GM19372 (cell line): ENCODE results near the gene SHROOM2.
"Not testable (repeated sequence)": the region's sequence is repeated elsewhere in the genome, so short reads cannot be mapped to it uniquely, and the experiment has no call there.

ENCODE experiments used
- ATAC-seq: cut with Tn5 transposase; IDR thresholded peaks from one replicate; pipeline ENCODE4 v1.9.1; 2021; ENCODE audit warnings: mild to moderate bottlenecking, low read depth, moderate library complexity; ENCODE audit not compliant: unreplicated experiment

SHROOM2 gene, protein sequence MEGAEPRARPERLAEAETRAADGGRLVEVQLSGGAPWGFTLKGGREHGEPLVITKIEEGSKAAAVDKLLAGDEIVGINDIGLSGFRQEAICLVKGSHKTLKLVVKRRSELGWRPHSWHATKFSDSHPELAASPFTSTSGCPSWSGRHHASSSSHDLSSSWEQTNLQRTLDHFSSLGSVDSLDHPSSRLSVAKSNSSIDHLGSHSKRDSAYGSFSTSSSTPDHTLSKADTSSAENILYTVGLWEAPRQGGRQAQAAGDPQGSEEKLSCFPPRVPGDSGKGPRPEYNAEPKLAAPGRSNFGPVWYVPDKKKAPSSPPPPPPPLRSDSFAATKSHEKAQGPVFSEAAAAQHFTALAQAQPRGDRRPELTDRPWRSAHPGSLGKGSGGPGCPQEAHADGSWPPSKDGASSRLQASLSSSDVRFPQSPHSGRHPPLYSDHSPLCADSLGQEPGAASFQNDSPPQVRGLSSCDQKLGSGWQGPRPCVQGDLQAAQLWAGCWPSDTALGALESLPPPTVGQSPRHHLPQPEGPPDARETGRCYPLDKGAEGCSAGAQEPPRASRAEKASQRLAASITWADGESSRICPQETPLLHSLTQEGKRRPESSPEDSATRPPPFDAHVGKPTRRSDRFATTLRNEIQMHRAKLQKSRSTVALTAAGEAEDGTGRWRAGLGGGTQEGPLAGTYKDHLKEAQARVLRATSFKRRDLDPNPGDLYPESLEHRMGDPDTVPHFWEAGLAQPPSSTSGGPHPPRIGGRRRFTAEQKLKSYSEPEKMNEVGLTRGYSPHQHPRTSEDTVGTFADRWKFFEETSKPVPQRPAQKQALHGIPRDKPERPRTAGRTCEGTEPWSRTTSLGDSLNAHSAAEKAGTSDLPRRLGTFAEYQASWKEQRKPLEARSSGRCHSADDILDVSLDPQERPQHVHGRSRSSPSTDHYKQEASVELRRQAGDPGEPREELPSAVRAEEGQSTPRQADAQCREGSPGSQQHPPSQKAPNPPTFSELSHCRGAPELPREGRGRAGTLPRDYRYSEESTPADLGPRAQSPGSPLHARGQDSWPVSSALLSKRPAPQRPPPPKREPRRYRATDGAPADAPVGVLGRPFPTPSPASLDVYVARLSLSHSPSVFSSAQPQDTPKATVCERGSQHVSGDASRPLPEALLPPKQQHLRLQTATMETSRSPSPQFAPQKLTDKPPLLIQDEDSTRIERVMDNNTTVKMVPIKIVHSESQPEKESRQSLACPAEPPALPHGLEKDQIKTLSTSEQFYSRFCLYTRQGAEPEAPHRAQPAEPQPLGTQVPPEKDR (N-terminal part only)

DNA sequence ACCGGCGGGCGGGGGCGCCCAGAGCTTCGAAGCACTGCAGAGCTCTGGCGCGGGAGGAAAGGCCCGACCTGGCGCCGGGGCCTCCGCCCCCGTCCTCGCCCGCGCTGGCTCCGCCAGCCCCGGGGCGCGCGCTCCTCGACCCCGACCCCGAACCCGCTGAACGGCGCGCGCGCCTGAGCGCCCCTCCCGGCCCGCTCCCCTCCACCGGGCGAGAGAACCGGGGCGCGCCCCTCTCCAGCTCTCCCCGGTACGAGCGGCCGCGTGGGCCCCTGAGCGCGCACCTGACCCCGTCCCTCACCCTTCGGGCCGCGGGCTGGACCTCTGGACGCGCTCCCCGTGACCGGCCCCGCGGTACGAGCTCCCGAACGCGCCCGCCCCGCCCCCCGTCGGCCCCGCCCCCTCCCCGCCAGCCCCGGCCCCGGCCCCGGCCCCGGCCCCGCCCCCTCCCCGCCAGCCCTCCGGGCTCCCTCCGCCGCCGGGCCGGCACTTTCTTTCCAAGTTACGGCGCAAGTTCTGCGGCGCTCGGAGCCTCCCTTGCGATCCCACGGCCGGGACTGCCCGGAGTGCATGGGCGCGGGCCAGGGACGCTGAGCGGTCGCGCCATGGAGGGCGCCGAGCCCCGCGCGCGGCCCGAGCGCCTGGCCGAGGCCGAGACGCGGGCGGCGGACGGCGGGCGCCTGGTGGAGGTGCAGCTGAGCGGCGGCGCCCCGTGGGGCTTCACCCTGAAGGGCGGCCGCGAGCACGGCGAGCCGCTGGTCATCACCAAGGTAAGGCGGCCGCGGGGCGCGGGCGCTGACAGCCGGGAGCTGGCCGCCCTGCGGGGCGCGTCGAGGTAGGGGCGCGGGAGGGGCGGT lies at the start of gene SHROOM2:
Gene SHROOM2 (plus strand): TSS at position 486 of the 854 bp plus-strand sequence. CDS start 117 bp downstream, at position 603.
- no peak for ATAC-seq

DNA sequence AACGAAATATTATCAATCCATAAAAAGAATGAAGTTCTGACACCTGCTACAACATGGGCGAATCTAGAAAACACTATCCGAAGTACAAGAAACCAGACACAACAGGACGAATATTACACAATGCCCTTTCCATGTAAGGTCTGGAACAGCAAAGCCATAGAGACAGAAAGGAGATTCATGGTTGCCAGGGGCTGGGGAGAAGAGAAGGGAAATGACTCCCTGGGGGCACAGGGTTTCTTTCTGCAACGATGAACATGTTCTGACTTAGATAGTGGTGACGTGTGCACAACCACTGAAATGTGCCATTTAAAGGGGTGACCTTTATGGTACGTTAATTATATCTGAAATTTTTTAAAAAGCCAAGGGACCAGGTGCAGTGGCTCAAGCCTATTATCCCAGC lies 48.9 kb upstream of the SHROOM2 start:
- no peak for ATAC-seq

DNA sequence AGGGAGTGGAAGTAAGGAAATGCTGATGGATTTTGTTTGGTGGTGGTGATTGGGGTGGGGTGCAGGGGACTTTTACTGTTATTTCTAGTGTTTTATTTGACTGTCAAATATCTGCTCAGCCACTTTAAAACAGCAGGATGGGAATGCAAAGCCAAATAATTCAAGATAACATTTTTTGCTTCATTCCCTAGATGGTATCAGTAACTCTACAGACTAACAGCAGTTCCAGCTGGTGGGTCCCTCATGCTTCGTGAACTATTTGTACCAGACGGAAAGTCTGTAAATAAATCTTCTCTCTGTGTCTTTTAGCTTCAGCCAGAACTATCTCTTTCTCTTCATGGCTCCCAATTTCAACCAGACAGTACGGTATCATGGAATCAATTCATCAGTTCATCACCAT lies 48.1 kb upstream of the SHROOM2 start:
- ATAC-seq: no peak

DNA sequence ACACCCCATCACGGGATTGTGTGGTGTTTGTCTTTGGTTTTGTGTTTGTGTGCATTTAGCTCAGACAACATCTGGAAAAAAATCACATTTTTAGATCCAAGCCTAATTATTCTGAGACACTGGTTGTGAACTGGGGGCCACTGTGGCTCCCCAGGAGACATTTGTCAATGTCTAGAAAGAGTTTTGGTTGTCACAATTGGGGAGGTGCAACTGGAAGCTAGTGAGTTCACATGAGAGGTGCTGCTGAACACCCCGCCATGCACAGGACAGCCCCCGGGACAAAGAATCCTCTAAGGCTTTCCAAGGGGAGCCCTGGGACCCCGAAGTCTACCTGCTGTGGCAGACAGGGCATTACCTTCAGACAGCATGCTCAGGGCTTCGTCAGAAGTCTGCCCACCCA lies 47.1 kb upstream of the SHROOM2 start:
- no peak for ATAC-seq

DNA sequence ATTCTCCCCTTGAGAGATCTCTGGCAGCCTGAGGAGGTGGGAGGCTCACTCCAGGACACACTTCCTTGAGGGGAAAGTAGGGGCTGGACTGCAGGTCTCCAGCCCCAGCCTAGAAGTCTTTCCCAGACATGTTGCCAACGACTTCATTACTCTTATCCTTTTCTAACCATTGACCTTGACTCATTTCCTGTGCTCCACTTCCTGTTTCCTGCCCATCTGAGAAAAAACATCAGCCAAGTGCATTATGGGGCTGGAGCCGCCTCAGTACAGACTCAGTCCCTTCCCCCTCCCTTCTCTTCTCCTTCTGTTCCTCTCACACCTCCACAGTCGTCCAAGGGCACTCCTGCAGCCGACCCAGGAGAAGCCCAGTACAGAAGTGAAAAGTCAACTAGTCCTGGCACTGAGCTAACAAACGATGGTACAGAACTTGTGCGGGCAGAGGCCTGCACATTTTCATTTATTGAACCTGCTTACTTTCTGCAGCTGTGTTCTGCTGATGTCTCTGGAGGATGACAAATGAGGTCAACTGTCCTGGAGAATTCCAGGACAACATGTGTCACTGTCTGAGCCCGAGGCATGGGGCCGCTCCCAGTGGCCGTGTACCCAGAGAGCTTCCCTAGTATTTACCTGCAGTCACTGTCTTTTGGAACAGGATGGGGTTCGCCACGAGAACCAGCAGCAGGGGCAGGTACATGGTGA lies 40.7 kb upstream of the SHROOM2 start:
- ATAC-seq: no peak

DNA sequence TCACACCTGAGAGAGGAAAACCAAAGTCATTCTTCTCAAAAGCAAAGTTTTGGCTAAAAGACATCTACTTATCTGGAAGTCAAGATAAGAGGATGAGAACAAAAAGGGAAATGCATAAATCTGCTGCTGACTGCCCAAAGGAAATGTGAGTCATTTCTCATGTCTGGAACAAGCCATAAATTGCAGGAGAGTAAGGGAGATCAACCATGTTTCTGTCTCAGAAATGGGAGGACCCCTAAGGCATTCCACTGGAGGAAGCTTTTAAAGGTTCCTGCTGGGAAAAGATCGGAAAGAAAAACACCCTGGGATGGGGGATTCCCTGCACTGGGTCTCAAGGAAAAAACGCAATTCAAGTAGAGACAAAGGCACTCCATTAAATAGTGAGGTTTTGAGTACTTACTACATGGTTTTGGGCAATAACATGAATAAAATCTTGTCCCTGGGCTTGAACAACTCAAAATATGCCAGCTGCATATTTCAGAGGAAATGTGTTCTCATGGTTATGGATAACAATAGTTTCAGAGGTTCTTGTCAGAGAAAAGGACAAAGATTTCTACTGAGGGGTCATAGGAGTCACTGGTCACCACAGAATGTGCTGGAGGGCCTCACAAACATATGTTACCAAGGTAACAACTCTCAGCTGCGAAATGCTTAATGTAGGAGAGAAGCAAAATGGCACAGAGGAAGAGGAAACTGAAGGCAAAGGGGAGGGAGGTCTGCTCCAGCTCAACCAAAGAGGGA lies 39.9 kb upstream of the SHROOM2 start:
- ATAC-seq: no peak

DNA sequence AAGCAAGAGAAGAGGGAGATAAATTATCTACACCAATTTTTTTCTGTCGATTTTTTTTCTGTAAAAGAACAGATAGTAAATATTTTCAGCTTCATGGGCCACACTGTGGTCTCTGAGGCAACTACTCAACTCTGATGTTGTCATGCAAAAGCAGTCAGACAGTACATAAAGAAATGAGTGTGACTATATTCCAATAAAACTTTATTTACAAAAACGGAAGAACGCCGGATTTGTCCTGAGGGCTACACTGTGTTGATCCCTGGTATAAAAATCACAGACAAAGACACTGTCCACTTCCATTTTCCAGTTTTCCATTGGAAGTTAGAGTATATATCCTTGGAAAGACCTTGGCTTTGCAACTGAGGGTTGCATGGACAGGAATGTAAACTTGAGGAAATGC lies 38.6 kb upstream of the SHROOM2 start:
- no peak for ATAC-seq

DNA sequence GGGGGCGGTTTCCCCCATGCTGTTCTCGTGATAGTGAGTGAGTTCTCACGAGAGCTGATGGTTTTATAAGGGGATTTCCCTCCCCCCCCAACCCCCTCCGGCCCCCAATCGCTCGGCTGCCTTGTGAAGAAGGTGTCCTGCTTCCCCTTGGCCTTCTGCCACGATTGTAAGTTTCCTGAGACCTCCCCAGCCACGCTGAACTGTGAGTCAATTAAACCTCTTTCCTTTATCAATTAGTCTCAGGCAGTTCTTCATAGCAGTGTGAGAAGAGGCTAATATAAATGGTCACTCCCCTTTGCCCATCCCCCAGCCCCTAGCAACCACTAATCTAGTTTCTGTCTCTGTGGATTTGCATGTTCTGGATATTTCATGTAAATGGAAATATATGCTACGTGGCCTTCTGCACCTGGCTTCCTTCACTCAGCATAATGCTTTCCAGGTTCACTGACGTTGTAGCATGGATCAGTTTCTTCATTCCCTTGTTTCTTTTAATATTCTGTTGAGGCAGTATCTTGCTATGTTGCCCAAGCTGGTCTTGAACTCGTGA lies 37.0 kb upstream of the SHROOM2 start:
- ATAC-seq: no peak

DNA sequence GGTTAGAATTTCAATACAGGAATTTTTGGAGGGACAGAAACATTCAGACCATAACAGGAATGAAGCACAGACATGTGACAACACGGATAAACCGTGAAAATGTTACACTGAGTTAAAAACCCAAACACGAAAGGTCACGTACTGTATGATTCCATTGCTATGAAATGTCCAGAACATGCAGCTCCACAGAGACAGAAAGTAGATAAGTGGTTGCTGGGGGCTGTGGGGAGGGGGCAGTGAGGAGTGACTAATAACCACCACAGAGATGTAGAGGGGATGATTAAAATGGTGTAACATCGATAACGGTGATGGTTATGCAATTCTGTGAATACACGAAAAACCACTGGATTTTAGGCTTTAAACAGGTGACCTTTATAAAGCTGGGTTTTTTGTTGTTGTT lies 28.9 kb upstream of the SHROOM2 start:
- ATAC-seq: no peak

DNA sequence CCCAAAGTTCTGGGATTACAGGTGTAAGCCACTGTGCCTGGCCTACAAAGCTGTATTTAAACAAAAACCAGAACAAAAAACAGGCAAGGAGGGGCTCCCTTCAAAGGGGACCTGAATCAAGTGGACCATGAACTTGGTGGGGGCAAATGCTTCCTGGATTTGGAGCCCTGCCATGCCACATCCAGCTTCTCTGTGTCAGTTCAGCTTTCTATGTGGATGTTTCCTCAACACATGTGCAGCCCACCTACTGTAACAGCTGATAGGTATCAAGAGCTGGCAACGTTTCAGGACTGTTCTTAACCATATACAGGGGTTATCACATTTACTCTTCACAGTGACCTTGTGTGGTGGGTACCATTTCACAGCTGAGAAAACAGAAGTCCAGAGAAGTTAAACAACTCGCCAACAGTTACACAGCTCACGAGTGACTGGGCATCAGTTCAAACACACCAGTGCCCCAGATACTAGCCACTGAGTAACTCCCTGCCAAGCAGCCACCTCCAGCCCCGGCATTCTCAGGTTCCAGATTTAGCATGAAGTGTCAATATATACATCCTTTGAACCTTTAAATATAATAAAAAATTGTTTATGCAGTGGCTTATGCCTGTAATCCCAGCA lies 28.1 kb upstream of the SHROOM2 start:
- ATAC-seq: no peak

DNA sequence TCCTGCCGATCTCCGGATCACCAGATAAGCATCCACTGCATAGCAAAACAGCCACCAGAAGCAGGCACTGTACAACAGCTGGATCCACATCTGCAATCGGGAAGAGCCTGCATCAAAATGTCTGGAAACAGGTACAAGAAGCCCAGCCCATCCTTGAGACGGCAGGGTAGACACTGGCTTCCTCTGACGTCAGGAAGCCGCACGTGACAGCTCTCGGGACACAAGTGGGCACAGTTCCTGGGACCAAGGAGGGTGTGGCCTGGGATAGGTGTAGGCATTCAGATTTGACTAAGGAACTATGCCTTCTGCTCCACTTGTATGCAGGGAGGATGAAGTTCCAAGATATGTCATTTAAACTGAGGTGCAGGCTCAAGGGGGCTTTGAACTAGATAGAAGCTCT lies 26.9 kb upstream of the SHROOM2 start:
- ATAC-seq: no peak

DNA sequence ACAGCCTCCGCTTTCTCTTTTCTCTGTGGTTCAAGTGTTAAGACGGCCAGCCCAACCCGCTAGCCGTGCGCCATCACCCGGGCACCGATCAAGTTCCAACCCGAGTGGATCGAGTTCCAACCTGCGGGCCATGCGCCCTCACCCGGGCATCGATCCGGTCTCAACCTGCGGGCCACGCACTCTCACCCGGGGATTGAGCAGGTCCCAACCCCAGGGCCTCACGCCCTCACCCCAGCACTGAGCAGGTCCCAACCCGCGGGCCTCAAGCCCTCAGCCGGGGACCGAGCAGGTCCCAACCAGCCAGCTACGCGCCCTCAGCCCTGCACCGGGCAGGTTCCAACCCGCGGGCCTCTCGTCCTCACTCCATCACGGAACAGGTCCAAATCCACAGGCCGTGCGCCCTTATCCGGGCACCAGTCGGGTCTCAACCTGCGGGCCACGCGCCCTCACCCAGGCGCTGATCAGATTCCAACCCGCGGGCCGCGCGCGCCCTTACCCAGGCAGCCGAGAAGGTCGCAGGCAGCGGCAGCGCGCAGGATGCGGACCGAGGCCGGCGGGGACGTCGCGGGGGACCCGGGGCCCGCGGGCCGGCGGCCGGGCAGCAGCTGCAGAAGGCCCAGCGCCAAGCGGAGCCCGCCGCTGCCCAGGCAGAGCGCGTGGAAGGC lies 21.0 kb upstream of the SHROOM2 start:
- no peak for ATAC-seq

DNA sequence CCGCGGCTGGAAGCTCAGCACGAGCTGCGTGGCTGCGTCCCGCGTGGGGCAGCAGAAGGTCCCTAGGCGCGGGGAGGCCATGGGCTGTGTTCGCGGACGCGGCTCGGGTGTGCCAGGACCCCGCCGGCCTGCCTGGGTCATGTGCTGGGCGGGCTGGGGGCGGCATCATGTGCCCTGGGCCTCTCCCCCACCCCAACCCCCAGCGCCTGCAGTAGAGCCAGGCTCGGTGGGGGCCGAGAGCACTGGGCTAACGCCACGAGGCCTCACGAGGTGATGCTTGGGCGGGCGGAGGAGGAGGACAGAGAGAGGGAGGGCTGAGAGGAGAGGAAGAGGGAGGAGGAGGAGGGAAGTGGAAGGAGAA lies 20.5 kb upstream of the SHROOM2 start, which contains the start of gene GPR143:
Gene GPR143 (minus strand): TSS at position 111 of the 361 bp plus-strand sequence. CDS start 30 bp downstream, at position 81.
- no peak for ATAC-seq

DNA sequence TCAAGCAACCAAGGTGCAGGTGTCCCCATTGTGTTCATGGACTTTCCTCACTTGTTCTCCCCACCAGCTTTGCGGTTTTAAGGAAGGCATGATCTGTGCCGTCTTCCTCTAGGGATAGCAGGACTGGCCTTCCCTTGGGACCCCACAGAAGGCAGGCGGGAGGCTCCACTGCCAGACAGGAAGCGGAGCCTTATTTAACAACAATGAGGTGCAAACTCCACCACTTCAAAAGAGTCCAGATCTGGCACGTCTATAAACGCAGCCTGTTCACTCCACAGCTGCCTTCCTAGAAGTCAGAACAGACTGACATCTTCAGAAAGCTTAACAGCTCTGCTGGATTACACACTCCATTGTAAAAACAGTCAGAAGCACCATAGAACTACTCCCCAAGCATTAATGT lies 18.9 kb upstream of the SHROOM2 start:
- no peak for ATAC-seq

DNA sequence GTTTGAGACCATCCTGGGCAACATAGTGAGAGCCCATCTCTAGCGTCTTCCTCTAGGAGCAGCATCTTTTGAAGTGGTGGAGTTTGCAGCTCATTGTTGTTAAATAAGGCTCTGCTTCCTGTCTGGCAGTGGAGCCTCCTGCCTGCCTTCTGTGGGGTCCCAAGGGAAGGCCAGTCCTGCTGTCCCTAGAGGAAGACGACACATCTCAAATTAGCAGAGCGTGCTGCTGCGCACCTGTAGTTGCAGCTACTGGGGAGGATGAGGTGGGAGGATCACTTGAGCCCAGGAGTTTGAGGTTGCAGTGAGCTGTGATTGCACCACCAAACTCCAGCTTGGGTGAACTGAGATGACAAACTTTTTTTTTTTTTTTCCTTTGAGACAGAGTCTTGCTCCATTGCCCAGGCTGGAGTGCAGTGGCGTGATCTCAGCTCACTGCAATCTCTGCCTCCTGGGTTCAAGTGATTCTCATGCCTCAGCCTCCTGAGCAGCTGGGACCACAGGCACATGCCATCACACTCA lies 17.8 kb upstream of the SHROOM2 start:
- ATAC-seq: not testable (repeated sequence)

DNA sequence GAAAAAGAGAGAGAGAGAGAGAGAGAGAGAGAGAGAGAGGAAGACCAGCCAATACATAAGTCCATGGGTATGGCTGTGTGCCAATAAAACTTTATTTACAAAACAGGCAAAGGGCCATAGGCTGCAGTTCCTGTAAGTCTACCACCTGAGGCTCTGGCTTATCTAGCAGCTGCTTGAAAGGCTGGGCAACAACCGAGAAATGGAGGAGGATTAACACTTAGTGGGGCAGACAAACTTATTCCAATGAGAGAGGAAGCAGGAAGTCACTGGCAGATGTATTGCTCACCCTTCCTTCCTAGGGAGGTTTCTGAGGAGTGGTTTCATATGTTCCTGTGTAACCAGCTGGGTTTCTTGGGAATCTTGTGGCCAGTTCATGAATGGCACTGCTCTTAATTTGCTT lies 15.9 kb upstream of the SHROOM2 start:
- no peak for ATAC-seq

DNA sequence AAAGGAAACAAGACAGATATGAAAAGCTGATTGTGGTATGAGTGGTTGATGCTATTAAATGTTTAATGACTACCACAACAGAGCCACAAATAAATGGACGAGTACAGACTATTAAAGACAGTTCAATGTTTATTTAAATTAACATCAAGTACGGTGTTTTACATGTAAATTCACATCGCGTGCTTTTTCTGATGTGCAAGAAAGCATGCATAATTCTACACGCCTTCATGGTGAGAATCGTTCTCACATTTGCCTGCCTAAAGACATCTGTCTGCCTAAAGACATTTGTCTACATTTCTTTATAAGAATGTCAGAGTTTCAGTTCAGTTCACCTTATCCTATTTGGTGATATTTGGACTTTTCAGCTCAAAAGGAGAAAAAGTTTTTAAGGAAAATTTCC lies 13.3 kb upstream of the SHROOM2 start:
- ATAC-seq: no peak
